HEK293 (cell line): ENCODE results near the gene CAD.
A peak's percentile ranks its signal among the peaks of the same experiment; 100 is the strongest.

Experiments used
- KLF16 ChIP-seq: fragments of 450-650 bp; formaldehyde crosslinking; IDR thresholded peaks from 2 replicates; pipeline ENCODE4 v1.5.1; 2017; ENCODE audit warnings: missing biosample characterization, missing genetic modification characterization
- OSR2 ChIP-seq: fragments of 450-650 bp; formaldehyde crosslinking; IDR thresholded peaks from 2 replicates; pipeline ENCODE4 v1.5.1; 2016; ENCODE audit warnings: missing biosample characterization, missing genetic modification characterization
- PATZ1 ChIP-seq: fragments of 450-650 bp; formaldehyde crosslinking; IDR thresholded peaks from 2 replicates; pipeline ENCODE4 v1.5.1; 2016; ENCODE audit warnings: missing biosample characterization, missing genetic modification characterization
- PBX3 ChIP-seq: sonication (generic); formaldehyde crosslinking; IDR thresholded peaks from 2 replicates; pipeline ENCODE4 v1.8.1; 2022; ENCODE audit warnings: mild to moderate bottlenecking, moderate library complexity, missing genetic modification reagents
- SP7 ChIP-seq: fragments of 450-650 bp; formaldehyde crosslinking; IDR thresholded peaks from 2 replicates; pipeline ENCODE4 v1.5.1; 2016; ENCODE audit warnings: missing biosample characterization, missing genetic modification characterization
- YY1 ChIP-seq: fragments of 450-650 bp; formaldehyde crosslinking; IDR thresholded peaks from 2 replicates; pipeline ENCODE4 v1.5.1; 2018; ENCODE audit warnings: missing biosample characterization, missing genetic modification characterization
- ZBTB17 ChIP-seq: fragments of 450-650 bp; formaldehyde crosslinking; IDR thresholded peaks from 2 replicates; pipeline ENCODE4 v1.5.1; 2016; ENCODE audit warnings: missing biosample characterization, missing genetic modification characterization
- ZBTB7A ChIP-seq: fragments of 450-650 bp; formaldehyde crosslinking; IDR thresholded peaks from 2 replicates; pipeline ENCODE4 v1.5.1; 2016; ENCODE audit warnings: low read depth, missing biosample characterization, missing genetic modification characterization
- ZBTB8A ChIP-seq: fragments of 450-650 bp; formaldehyde crosslinking; IDR thresholded peaks from 2 replicates; pipeline ENCODE4 v1.5.1; 2016; ENCODE audit warnings: missing biosample characterization, missing genetic modification characterization
- ZEB2 ChIP-seq: fragments of 450-650 bp; formaldehyde crosslinking; IDR thresholded peaks from 2 replicates; pipeline ENCODE4 v1.5.1; 2016; ENCODE audit warnings: missing biosample characterization, missing genetic modification characterization
- ZFP41 ChIP-seq: fragments of 450-650 bp; formaldehyde crosslinking; IDR thresholded peaks from 2 replicates; pipeline ENCODE4 v1.5.1; 2016; ENCODE audit warnings: missing biosample characterization, missing genetic modification characterization, borderline replicate concordance
- ZNF121 ChIP-seq: fragments of 450-650 bp; formaldehyde crosslinking; IDR thresholded peaks from 2 replicates; pipeline ENCODE4 v1.5.1; 2016; ENCODE audit warnings: missing biosample characterization, missing genetic modification characterization
- ZNF146 ChIP-seq: fragments of 450-650 bp; formaldehyde crosslinking; IDR thresholded peaks from 2 replicates; pipeline ENCODE4 v1.5.1; 2016; ENCODE audit warnings: missing biosample characterization, missing genetic modification characterization
- ZNF18 ChIP-seq: fragments of 450-650 bp; formaldehyde crosslinking; IDR thresholded peaks from 2 replicates; pipeline ENCODE4 v1.5.1; 2016; ENCODE audit warnings: missing biosample characterization, missing genetic modification characterization
- ZNF223 ChIP-seq: fragments of 450-650 bp; formaldehyde crosslinking; IDR thresholded peaks from 2 replicates; pipeline ENCODE4 v1.5.1; 2016; ENCODE audit warnings: missing biosample characterization, missing genetic modification characterization
- ZNF239 ChIP-seq: fragments of 450-650 bp; formaldehyde crosslinking; IDR thresholded peaks from 2 replicates; pipeline ENCODE4 v1.5.1; 2016; ENCODE audit warnings: missing biosample characterization, missing genetic modification characterization
- ZNF335 ChIP-seq: fragments of 450-650 bp; formaldehyde crosslinking; conservative IDR thresholded peaks from 2 replicates; pipeline ENCODE4 v1.5.1; 2016; ENCODE audit warnings: missing biosample characterization, missing genetic modification characterization
- ZNF426 ChIP-seq: fragments of 450-650 bp; formaldehyde crosslinking; IDR thresholded peaks from 2 replicates; pipeline ENCODE4 v1.5.1; 2017; ENCODE audit warnings: missing biosample characterization, missing genetic modification characterization, mild to moderate bottlenecking, inconsistent platforms, moderate library complexity
- ZNF501 ChIP-seq: fragments of 450-650 bp; formaldehyde crosslinking; IDR thresholded peaks from 2 replicates; pipeline ENCODE4 v1.5.1; 2016; ENCODE audit warnings: missing biosample characterization, missing genetic modification characterization
- ZNF555 ChIP-seq: fragments of 450-650 bp; formaldehyde crosslinking; conservative IDR thresholded peaks from 2 replicates; pipeline ENCODE4 v1.5.1; 2017; ENCODE audit warnings: missing biosample characterization, mild to moderate bottlenecking, missing genetic modification characterization, inconsistent platforms
- ZNF600 ChIP-seq: fragments of 450-650 bp; formaldehyde crosslinking; IDR thresholded peaks from 2 replicates; pipeline ENCODE4 v1.5.1; 2016; ENCODE audit warnings: missing biosample characterization, missing genetic modification characterization
- ZNF624 ChIP-seq: fragments of 450-650 bp; formaldehyde crosslinking; IDR thresholded peaks from 2 replicates; pipeline ENCODE4 v1.5.1; 2017; ENCODE audit warnings: missing biosample characterization, missing genetic modification characterization
- ZNF629 ChIP-seq: fragments of 450-650 bp; formaldehyde crosslinking; IDR thresholded peaks from 2 replicates; pipeline ENCODE4 v1.5.1; 2017; ENCODE audit warnings: missing biosample characterization, missing genetic modification characterization
- ZNF660 ChIP-seq: fragments of 450-650 bp; IDR thresholded peaks from 2 replicates; pipeline ENCODE4 v1.5.1; 2018; ENCODE audit warnings: missing biosample characterization, mild to moderate bottlenecking, missing genetic modification characterization
- ZNF701 ChIP-seq: fragments of 450-650 bp; formaldehyde crosslinking; IDR thresholded peaks from 2 replicates; pipeline ENCODE4 v1.5.1; 2016; ENCODE audit warnings: missing biosample characterization, missing genetic modification characterization
- ZNF843 ChIP-seq: fragments of 450-650 bp; formaldehyde crosslinking; IDR thresholded peaks from 2 replicates; pipeline ENCODE4 v1.5.1; 2016; ENCODE audit warnings: missing biosample characterization, missing genetic modification characterization
- ZSCAN23 ChIP-seq: fragments of 450-650 bp; formaldehyde crosslinking; IDR thresholded peaks from 2 replicates; pipeline ENCODE4 v1.5.1; 2016; ENCODE audit warnings: missing biosample characterization, missing genetic modification characterization
- TF ChIP-seq, protein P1 (sequence below): fragments of 450-650 bp; formaldehyde crosslinking; IDR thresholded peaks from 2 replicates; pipeline ENCODE4 v1.5.1; 2016; ENCODE audit warnings: missing biosample characterization, missing genetic modification characterization
- TF ChIP-seq, protein P2 (sequence below): fragments of 450-650 bp; formaldehyde crosslinking; conservative IDR thresholded peaks from 2 replicates; pipeline ENCODE4 v1.5.1; 2016; ENCODE audit warnings: low read depth, missing biosample characterization, missing genetic modification characterization

CAD gene

GRCh38 chr2:27211943-27212625 lies 5.1 kb upstream of the CAD start, which contains the start of the genes ATRAID and SLC5A6 (continued):
- TF ChIP-seq ZNF18 (no peak), ZSCAN23 (tag by site-specific recombination) (no peak), YY1 (tag by site-specific recombination) (peak; percentile 86), OSR2 (tag by site-specific recombination) (no peak), ZNF223 (tag by site-specific recombination) (no peak), ZNF426 (tag by site-specific recombination) (no peak), KLF16 (0 out of 2 replicates have a peak, but pooled peaks have one; percentile 46), ZNF146 (tag by site-specific recombination) (no peak), ZFP41 (tag by site-specific recombination) (no peak), ZNF600 (tag by site-specific recombination) (peak; percentile 96), ZBTB7A (tag by site-specific recombination) (0 out of 2 replicates have a peak, but pooled peaks have one; percentile 16), ZNF121 (tag by site-specific recombination) (peak; percentile 10; the same call in 1 of the 2 replicates), ZNF239 (tag by site-specific recombination) (no peak), ZBTB8A (peak; percentile 78), ZNF555 (tag by site-specific recombination) (no peak), PATZ1 (tag by site-specific recombination) (peak; percentile 95), ZNF843 (tag by site-specific recombination) (0 out of 2 replicates have a peak, but pooled peaks have one; percentile 43), ZNF701 (no peak), SP7 (peak; percentile 77), ZNF624 (tag by site-specific recombination) (no peak), ZNF335 (tag by site-specific recombination) (peak; percentile 74), ZNF501 (tag by site-specific recombination) (0 out of 2 replicates have a peak, but pooled peaks have one; percentile 85), PBX3 (CRISPR knock-in tag) (no peak), ZNF629 (tag by site-specific recombination) (peak; percentile 39; the same call in 1 of the 2 replicates), ZBTB17 (tag by site-specific recombination) (peak; percentile 25; the same call in 1 of the 2 replicates), ZEB2 (tag by site-specific recombination) (peak; percentile 83), ZNF660 (tag by site-specific recombination) (no peak)
- TF ChIP-seq, protein P1, sequence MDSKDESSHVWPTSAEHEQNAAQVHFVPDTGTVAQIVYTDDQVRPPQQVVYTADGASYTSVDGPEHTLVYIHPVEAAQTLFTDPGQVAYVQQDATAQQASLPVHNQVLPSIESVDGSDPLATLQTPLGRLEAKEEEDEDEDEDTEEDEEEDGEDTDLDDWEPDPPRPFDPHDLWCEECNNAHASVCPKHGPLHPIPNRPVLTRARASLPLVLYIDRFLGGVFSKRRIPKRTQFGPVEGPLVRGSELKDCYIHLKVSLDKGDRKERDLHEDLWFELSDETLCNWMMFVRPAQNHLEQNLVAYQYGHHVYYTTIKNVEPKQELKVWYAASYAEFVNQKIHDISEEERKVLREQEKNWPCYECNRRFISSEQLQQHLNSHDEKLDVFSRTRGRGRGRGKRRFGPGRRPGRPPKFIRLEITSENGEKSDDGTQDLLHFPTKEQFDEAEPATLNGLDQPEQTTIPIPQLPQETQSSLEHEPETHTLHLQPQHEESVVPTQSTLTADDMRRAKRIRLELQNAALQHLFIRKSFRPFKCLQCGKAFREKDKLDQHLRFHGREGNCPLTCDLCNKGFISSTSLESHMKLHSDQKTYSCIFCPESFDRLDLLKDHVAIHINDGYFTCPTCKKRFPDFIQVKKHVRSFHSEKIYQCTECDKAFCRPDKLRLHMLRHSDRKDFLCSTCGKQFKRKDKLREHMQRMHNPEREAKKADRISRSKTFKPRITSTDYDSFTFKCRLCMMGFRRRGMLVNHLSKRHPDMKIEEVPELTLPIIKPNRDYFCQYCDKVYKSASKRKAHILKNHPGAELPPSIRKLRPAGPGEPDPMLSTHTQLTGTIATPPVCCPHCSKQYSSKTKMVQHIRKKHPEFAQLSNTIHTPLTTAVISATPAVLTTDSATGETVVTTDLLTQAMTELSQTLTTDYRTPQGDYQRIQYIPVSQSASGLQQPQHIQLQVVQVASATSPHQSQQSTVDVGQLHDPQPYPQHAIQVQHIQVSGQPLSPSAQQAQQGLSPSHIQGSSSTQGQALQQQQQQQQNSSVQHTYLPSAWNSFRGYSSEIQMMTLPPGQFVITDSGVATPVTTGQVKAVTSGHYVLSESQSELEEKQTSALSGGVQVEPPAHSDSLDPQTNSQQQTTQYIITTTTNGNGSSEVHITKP (tag by site-specific recombination): peak; percentile 86
- TF ChIP-seq, protein P2, sequence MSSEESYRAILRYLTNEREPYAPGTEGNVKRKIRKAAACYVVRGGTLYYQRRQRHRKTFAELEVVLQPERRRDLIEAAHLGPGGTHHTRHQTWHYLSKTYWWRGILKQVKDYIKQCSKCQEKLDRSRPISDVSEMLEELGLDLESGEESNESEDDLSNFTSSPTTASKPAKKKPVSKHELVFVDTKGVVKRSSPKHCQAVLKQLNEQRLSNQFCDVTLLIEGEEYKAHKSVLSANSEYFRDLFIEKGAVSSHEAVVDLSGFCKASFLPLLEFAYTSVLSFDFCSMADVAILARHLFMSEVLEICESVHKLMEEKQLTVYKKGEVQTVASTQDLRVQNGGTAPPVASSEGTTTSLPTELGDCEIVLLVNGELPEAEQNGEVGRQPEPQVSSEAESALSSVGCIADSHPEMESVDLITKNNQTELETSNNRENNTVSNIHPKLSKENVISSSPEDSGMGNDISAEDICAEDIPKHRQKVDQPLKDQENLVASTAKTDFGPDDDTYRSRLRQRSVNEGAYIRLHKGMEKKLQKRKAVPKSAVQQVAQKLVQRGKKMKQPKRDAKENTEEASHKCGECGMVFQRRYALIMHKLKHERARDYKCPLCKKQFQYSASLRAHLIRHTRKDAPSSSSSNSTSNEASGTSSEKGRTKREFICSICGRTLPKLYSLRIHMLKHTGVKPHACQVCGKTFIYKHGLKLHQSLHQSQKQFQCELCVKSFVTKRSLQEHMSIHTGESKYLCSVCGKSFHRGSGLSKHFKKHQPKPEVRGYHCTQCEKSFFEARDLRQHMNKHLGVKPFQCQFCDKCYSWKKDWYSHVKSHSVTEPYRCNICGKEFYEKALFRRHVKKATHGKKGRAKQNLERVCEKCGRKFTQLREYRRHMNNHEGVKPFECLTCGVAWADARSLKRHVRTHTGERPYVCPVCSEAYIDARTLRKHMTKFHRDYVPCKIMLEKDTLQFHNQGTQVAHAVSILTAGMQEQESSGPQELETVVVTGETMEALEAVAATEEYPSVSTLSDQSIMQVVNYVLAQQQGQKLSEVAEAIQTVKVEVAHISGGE: peak; percentile 92
